ENCODE data around the gene GPC1.
"Not testable (repeated sequence)": the region's sequence is repeated elsewhere in the genome, so short reads cannot be mapped to it uniquely, and the experiment has no call there.

Gene GPC1

GRCh38 chr2:240467149-240467642 lies 31.7 kb downstream of the GPC1 start:
- no peak for DNase-seq (ENCODE audit: low read depth in 2 of 2)

- DNase-seq (ENCODE audit: low read depth in 2 of 2) = no peak
Measured at GRCh38 chr2:240467659-240468302, 32.3 kb downstream of the GPC1 start.

- DNase-seq (ENCODE audit: low read depth in 2 of 2) = no peak
Measured at GRCh38 chr2:240468303-240469238, 33.1 kb downstream of the GPC1 start.

GRCh38 chr2:240469239-240469636 lies 33.8 kb downstream of the GPC1 start:
- no peak for DNase-seq (ENCODE audit: low read depth in 2 of 2)

- DNase-seq (ENCODE audit: low read depth in 2 of 2) = no peak
Measured at GRCh38 chr2:240469740-240470139, 34.3 kb downstream of the GPC1 start.

GRCh38 chr2:240472078-240472790 lies 36.8 kb downstream of the GPC1 start:
- DNase-seq (ENCODE audit: low read depth in 2 of 2) = no peak

- DNase-seq (ENCODE audit: low read depth in 2 of 2) = no peak
Measured at GRCh38 chr2:240473211-240473610, 37.7 kb downstream of the GPC1 start.

- no peak for DNase-seq (ENCODE audit: low read depth in 2 of 2)
Measured at GRCh38 chr2:240477916-240478315, 42.5 kb downstream of the GPC1 start.

- DNase-seq (ENCODE audit: low read depth in 2 of 2) = no peak
Measured at GRCh38 chr2:240478346-240479110, 43.1 kb downstream of the GPC1 start.

GRCh38 chr2:240479111-240479501 lies 43.6 kb downstream of the GPC1 start:
- DNase-seq (ENCODE audit: low read depth in 2 of 2) = no peak

- no peak for DNase-seq (ENCODE audit: low read depth in 2 of 2)
Measured at GRCh38 chr2:240480834-240481623, 45.6 kb downstream of the GPC1 start.

GRCh38 chr2:240481720-240482119 lies 46.3 kb downstream of the GPC1 start:
- DNase-seq (ENCODE audit: low read depth in 2 of 2) = no peak

GRCh38 chr2:240482141-240482540 lies 46.7 kb downstream of the GPC1 start:
- no peak for DNase-seq (ENCODE audit: low read depth in 2 of 2)

- no peak for DNase-seq (ENCODE audit: low read depth in 2 of 2)
Measured at GRCh38 chr2:240491483-240491882, 56.0 kb downstream of the GPC1 start.

GRCh38 chr2:240494194-240494793 lies 58.8 kb downstream of the GPC1 start:
- DNase-seq (ENCODE audit: low read depth in 2 of 2) = no peak

- not testable (repeated sequence) for DNase-seq (ENCODE audit: low read depth in 2 of 2)
Measured at GRCh38 chr2:240494942-240495341, 59.5 kb downstream of the GPC1 start.

- not testable (repeated sequence) for DNase-seq (ENCODE audit: low read depth in 2 of 2)
Measured at GRCh38 chr2:240497082-240497481, 61.6 kb downstream of the GPC1 start.

- DNase-seq (ENCODE audit: low read depth in 2 of 2) = no peak
Measured at GRCh38 chr2:240498171-240498957, 62.9 kb downstream of the GPC1 start.

- no peak for DNase-seq (ENCODE audit: low read depth in 2 of 2)
Measured at GRCh38 chr2:240498958-240499260, 63.4 kb downstream of the GPC1 start.
